Loucy (cell line): ENCODE data around the gene NDUFAF4.

ENCODE experiments used
- H2AFZ ChIP-seq: fragments of 200-600 bp; sonication (generic); 2 replicates; pipeline ENCODE4 v1.6.0; 2016; ENCODE audit warnings: antibody characterized with exemption, mild to moderate bottlenecking, low read length, moderate library complexity
- H3F3A ChIP-seq: fragments of 200-600 bp; 2 replicates; pipeline ENCODE4 v1.6.0; 2016; ENCODE audit warnings: antibody characterized with exemption, low read depth, mild to moderate bottlenecking
- H3K27me3 ChIP-seq: fragments of 200-600 bp; sonication (generic); 2 replicates; pipeline ENCODE4 v1.6.1; 2014; ENCODE audit warnings: low read length, mild to moderate bottlenecking; ENCODE audit not compliant: insufficient read depth, poor library complexity, severe bottlenecking
- H3K36me3 ChIP-seq: fragments of 200-600 bp; sonication (generic); 2 replicates; pipeline ENCODE4 v1.6.1; 2016; ENCODE audit warnings: low read length; ENCODE audit not compliant: insufficient read depth
- H3K4me1 ChIP-seq: fragments of 200-600 bp; sonication (generic); 2 replicates; pipeline ENCODE4 v1.5.1; 2014; ENCODE audit warnings: low read length, mild to moderate bottlenecking; ENCODE audit not compliant: insufficient read depth, poor library complexity, severe bottlenecking
- H3K4me2 ChIP-seq: fragments of 200-600 bp; sonication (generic); 2 replicates; pipeline ENCODE4 v1.6.0; 2014; ENCODE audit warnings: antibody characterized with exemption, low read length, low read depth, mild to moderate bottlenecking; ENCODE audit not compliant: poor library complexity, severe bottlenecking
- H3K4me3 ChIP-seq: fragments of 200-600 bp; sonication (generic); 2 replicates; pipeline ENCODE4 v1.5.1; 2014; ENCODE audit warnings: low read length, mild to moderate bottlenecking, mixed read lengths; ENCODE audit not compliant: poor library complexity, severe bottlenecking
- H3K79me2 ChIP-seq: fragments of 200-600 bp; sonication (generic); 2 replicates; pipeline ENCODE4 v1.6.1; 2014; ENCODE audit warnings: low read length; ENCODE audit not compliant: insufficient read depth
- H3K9ac ChIP-seq: fragments of 200-600 bp; sonication (generic); 2 replicates; pipeline ENCODE4 v1.6.0; 2014; ENCODE audit warnings: mild to moderate bottlenecking, low read depth, low read length, moderate library complexity; ENCODE audit not compliant: poor library complexity, severe bottlenecking
- H3K9me2 ChIP-seq: fragments of 200-600 bp; sonication (generic); replicated peaks from 2 replicates; pipeline ENCODE4 v1.6.1; 2016; ENCODE audit warnings: low read depth, low read length, mixed read lengths
- H3K9me3 ChIP-seq: fragments of 200-600 bp; sonication (generic); 2 replicates; pipeline ENCODE4 v1.6.1; 2014; ENCODE audit warnings: mild to moderate bottlenecking, antibody characterized with exemption, low read length, low read depth; ENCODE audit not compliant: insufficient read depth
- H4K20me1 ChIP-seq: fragments of 200-600 bp; sonication (generic); 2 replicates; pipeline ENCODE4 v1.6.0; 2014; ENCODE audit warnings: antibody characterized with exemption, low read length, mild to moderate bottlenecking; ENCODE audit not compliant: insufficient read depth, poor library complexity, severe bottlenecking
- CTCF ChIP-seq: fragments of 200-600 bp; sonication (generic); conservative IDR thresholded peaks from 2 replicates; pipeline ENCODE4 v1.5.1; 2014; ENCODE audit warnings: mild to moderate bottlenecking, antibody characterized with exemption, low read length
- EZH2phosphoT487 ChIP-seq: fragments of 200-600 bp; IDR thresholded peaks from 2 replicates; pipeline ENCODE4 v1.6.1; 2018; ENCODE audit warnings: antibody characterized with exemption, mild to moderate bottlenecking, moderate library complexity, borderline replicate concordance

NDUFAF4 gene

GRCh38 chr6:96927660-96928059, 30.0 kb upstream of the NDUFAF4 start:
- H3K27me3 ChIP-seq: peaks cover 26% of the 10 kb centered on the region
- TF ChIP-seq CTCF (no peak), EZH2phosphoT487 (no peak)
- no peak overlapping the region for H3K4me3 ChIP-seq
- no peak overlapping the region for H2AFZ ChIP-seq
- no peak overlapping the region for H3K9ac ChIP-seq
- H3K79me2 ChIP-seq: no peaks in the 10 kb centered on the region
- H3K4me2 ChIP-seq: no peak overlapping the region
- no peaks in the 10 kb centered on the region for H4K20me1 ChIP-seq
- no peaks in the 10 kb centered on the region for H3F3A ChIP-seq
- H3K4me1 ChIP-seq: peaks cover 7% of the 10 kb centered on the region
- H3K36me3 ChIP-seq: no peaks in the 10 kb centered on the region
- no peaks in the 10 kb centered on the region for H3K9me2 ChIP-seq
- H3K9me3 ChIP-seq: no peaks in the 10 kb centered on the region

- TF ChIP-seq CTCF: no peak
- TF ChIP-seq EZH2phosphoT487: no peak
- H3K79me2 ChIP-seq: no peaks in the 10 kb centered on the region
- no peaks in the 10 kb centered on the region for H4K20me1 ChIP-seq
- H3K4me1 ChIP-seq: peaks cover 13% of the 10 kb centered on the region
- H3F3A ChIP-seq: no peaks in the 10 kb centered on the region
- no peak overlapping the region for H3K4me3 ChIP-seq
- H3K9me2 ChIP-seq: no peaks in the 10 kb centered on the region
- H3K36me3 ChIP-seq: no peaks in the 10 kb centered on the region
- H3K27me3 ChIP-seq: peaks cover 26% of the 10 kb centered on the region
- H3K9me3 ChIP-seq: no peaks in the 10 kb centered on the region
- H3K9ac ChIP-seq: no peak overlapping the region
- H2AFZ ChIP-seq: no peak overlapping the region
- no peak overlapping the region for H3K4me2 ChIP-seq
Measured at GRCh38 chr6:96926425-96926824, 28.7 kb upstream of the NDUFAF4 start.

GRCh38 chr6:96925290-96925687, 27.6 kb upstream of the NDUFAF4 start:
- Histone ChIP-seq H3K9me3 (no peaks in the 10 kb centered on the region), H3K36me3 (no peaks in the 10 kb centered on the region), H3F3A (no peaks in the 10 kb centered on the region), H3K79me2 (no peaks in the 10 kb centered on the region), H3K4me3 (peak overlapping the region; percentile 80), H3K9ac (peak overlapping the region; percentile 59), H4K20me1 (no peaks in the 10 kb centered on the region), H3K4me2 (peak overlapping the region; percentile 68), H3K4me1 (peaks cover 13% of the 10 kb centered on the region), H3K27me3 (peaks cover 26% of the 10 kb centered on the region), H2AFZ (peak overlapping the region; percentile 92; the same call in 1 of the 2 replicates), H3K9me2 (no peaks in the 10 kb centered on the region)
- no peak for TF ChIP-seq EZH2phosphoT487
- no peak for TF ChIP-seq CTCF
